GM19043 (cell line): ENCODE measurements around the gene MYO1F.
"Not testable (repeated sequence)": the region's sequence is repeated elsewhere in the genome, so short reads cannot be mapped to it uniquely, and the experiment has no call there.

ENCODE experiments used
- ATAC-seq: cut with Tn5 transposase; IDR thresholded peaks from one replicate; pipeline ENCODE4 v1.9.1; 2021; ENCODE audit warnings: low read depth; ENCODE audit not compliant: unreplicated experiment

Gene MYO1F

DNA sequence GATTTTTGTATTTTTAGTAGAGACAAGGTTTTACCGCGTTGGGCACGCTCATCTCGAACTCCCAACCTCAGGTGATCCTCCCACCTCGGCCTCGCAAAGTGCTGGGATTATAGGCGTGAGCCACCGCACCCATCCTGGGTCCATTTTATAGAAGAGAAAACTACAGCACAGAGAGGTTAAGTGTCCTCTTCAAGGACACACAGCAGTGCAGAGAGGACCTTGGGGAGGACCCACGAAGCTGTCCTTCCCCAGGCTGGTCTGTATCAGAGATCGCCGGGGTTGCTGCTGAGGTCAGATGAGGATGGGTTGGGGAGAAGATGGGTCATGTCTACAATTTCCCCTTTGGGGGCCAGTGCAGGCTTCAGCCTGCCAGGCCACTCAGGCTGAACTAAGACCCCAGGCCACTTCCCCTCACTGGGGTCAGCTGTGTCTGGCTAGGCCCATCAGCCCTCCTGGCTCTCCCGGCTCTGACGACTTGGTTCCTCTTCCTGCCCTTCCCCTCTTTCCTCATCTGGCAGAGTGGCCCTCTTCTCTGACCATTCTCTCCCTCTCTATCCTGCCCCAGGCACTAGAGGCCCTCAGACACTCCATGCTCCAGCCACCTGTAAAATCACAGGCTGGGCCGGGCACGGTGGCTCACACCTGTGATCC, 9.6 kb downstream of the MYO1F start:
- ATAC-seq, result no peak

DNA sequence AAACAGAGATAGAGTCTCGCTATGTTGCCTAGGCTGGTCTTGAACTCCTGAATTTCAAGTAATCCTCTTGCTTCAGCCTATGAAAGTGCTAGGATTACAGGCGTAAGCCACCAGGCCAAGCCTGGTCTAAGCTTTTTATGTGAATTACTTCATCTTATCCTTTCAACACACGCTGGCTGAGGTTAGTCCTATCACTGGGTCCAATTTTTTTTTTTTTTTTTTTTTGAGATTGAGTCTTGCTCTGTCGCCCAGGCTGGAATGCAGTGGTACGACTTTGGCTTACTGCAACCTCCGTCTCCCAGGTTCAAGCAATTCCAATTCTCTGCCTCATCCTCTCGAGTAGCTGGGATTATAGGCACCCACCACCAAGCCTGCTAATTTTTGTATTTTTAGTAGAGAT, 10.4 kb downstream of the MYO1F start:
- no peak for ATAC-seq

GRCh38 chr19:8564866-8565265, 12.4 kb downstream of the MYO1F start:
- ATAC-seq, result not testable (repeated sequence)

DNA sequence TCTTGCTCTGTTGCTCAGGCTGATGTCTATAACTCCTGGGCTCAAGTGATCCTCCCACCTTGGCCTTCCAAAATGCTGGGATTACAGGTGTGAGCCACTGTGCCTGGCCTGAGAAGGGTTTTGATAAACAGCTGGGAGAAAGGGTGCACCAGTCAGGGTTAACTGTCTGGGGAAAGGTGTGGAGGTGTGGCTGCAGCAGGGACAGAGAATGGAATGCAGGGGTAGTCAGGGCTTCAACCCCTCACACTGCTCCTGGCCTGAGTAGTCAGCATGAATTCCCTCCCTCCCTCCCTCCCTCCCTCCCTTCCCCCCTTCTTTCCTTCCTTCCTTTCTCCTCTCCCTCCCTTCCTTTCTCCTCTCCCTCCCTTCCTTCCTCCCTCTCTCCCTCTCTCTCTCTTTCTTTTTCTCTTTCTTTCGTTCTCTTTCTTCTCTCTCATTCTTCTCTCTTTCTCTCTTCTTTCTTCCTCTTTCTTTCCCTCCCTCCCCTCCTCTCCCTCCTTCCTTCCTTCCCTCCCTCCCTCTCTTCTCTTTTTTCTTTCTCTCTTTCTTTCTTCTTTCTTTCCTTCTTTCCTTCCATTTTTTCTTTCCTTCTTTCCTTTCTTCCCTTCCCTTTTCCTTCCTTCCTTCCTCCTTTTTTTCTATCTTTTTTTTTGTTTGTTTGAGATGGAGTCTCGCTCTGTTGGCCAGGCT, 16.0 kb downstream of the MYO1F start:
- no peak for ATAC-seq

GRCh38 chr19:8558325-8558724, 18.9 kb downstream of the MYO1F start:
- ATAC-seq, result no peak

DNA sequence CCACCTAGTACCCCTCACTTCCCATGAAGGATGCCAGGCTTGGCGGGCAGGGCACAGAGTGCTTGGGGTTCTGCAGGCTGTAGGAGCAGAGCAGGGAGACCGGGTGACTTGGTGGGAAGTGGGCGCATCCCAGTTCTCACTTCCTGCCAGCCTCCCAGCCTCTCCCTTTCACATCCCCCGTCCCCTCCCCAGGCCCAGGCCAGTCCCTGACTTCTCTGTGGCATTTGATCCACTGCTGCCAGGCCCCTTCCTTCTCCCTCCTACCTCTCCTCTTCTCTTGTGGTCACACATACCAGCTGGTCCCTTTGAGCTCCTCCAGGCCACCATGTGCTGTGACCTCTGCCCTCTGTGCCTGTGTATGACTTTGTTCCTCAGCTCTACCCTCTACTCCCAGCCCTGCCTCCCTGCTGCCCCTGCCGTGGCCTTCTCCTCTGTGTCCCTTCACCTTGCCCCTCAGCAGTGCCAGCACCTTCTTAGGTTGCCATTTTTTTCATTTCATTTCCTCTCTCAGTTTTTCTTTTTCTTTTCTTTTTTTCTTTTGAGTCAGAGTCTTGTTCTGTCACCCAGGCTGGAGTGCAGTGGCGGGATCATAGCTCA, 19.5 kb downstream of the MYO1F start:
- no peak for ATAC-seq

GRCh38 chr19:8553729-8554128, 23.5 kb downstream of the MYO1F start:
- not testable (repeated sequence) for ATAC-seq

DNA sequence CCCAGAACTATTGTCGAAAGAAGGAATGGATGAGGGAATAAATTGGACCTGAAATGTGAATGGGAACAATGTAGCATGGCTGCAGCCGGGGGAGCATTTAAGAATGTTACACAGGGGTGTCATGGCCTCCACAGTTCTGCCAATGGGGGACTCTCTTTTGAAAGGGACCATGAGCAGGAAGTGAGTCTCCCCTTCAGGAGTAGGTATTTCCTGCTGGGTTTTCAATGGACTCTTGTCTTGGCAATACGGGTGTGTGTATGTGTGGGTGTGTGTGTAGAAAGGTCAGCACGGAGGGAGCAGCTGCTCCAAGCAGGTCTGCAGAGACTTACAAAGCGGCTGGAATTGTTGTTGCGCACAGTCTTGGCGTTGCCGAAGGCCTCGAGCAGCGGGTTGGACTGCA, 24.4 kb downstream of the MYO1F start:
- ATAC-seq, result no peak

DNA sequence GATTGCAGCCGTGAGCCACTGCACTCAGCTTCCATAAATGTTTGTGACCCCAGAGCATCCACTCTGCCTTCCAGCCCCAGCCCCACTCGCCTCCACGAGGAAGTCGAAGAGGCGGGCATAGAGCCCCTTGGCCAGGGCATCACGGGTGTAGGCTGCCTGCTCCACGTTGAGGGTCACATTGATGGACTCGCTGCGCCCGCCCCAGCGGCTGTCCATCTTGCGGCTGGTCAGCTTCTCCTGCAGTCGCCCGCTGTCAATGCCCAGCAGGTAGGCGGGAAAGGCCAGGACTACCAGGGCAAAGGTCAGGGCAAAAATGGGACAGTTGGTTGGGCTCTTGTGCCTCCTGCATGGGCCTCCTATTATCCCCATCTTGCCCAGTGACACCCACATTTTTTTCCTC, 27.2 kb downstream of the MYO1F start:
- ATAC-seq, result no peak

- ATAC-seq, result no peak
Measured at GRCh38 chr19:8545743-8546142, 31.5 kb downstream of the MYO1F start.

GRCh38 chr19:8544168-8544567, 33.1 kb downstream of the MYO1F start:
- no peak for ATAC-seq

GRCh38 chr19:8539621-8540149, 37.6 kb downstream of the MYO1F start:
- no peak for ATAC-seq

- ATAC-seq, result no peak
Measured at GRCh38 chr19:8537099-8537498, 40.1 kb downstream of the MYO1F start.

GRCh38 chr19:8536282-8536681, 41.0 kb downstream of the MYO1F start:
- no peak for ATAC-seq

DNA sequence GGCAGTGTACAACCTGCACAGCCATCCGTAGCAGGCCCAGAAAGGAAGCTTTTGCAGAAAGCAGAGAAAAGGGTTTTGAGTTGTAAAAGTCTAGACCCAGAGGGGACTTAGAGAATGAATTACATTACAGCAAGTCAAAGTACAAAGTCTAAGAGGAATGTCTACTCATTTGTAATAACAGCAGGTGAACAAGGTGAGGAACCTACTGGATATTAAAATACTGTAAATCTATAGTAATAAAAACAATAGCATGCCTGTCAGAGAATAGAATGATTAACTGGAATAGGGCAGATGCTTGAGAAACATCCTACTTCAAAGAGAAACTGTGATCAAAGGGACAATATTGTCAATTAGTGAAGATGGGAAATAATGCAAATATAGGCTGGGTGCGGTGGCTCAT, 45.0 kb downstream of the MYO1F start:
- no peak for ATAC-seq

DNA sequence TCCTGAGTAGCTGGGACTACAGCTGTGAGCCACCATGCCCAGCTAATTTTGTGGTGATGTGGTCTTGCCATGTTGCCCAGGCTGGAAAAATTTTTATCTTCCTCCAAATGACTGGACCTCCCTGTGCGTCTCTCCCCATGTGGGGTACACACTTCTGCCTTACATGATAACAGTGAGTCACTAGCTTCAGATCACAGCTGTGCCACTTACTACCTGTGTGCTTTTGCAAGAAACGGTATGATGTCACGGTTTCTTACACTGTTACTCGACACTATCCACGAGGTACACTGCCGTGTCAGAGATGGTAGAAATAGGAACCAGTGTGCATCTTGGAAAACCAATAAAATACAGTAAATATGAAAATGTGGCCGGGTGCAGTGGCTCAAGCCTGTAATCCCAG, 45.8 kb downstream of the MYO1F start:
- ATAC-seq, result no peak

GRCh38 chr19:8530061-8530679, 47.1 kb downstream of the MYO1F start:
- ATAC-seq, result no peak

DNA sequence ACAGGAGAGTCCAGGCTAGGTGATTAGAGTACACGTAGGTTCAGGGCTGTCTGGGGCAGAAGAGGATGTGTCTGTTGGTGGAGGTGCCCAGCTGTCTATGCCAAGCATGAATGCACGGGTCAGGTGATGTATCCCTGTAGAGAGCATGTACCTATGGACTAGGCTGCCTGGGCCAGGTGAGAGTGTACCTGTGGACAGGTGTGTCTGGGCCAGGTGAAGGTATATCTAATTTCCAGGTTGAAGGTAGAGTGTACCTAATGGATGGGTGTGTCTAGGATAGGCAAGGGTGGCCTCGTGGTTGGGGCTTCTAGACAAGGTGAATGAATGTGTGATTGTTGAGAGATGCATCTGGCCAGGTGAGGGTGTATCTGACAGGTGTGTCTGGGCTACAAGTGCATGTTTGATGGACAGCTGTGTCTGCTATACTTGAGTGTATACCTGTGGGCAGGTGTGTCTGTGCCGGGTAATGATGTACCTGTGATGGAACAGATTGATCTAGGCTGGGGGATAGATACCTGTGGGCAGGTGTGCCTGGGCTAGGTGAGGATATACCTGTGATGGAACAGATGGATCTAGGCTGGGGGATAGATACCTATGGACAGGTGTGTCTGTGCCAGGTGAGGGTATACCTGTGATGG, 47.8 kb downstream of the MYO1F start:
- ATAC-seq, result no peak

DNA sequence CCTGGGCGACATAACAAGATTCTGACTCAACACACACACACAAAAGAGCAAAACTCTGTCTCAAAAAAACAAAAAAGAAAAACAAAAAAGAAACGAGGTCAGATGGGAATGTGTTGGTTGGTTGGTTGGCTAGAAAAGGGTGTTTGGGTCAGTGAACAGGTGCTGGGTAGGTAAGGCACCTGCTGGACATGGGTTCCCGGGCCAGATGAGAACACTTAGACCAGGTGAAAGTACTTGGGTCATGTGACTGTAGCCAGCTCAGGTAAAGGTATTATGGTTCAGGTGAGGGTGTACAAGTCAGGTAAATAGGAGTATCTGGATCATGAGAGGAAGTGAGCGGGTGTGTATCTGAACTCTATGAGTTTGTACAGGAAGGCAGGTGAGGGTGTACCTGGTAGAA, 48.7 kb downstream of the MYO1F start:
- no peak for ATAC-seq

- no peak for ATAC-seq
Measured at GRCh38 chr19:8526345-8527091, 50.7 kb downstream of the MYO1F start.
